ENCODE results near the gene DDAH1.

GRCh38 chr1:85452948-85453347, 12.0 kb downstream of the DDAH1 start:
- TF ChIP-seq POLR2A (IDR thresholded peaks at IDR 0.05; ENCODE audit: low read depth, low read length) (no peak), MAX (IDR thresholded peaks at IDR 0.05; ENCODE audit: insufficient read depth, insufficient read length) (no peak)
